Stimulated activated CD4-positive, alpha-beta T cell treated with anti-CD3 and anti-CD28 coated beads, Interleukin-1b, Interleukin-23, amount 100 ng/mL, for 4 hours (primary cell): ENCODE measurements around the gene LAGE3.

Experiments
- DNase-seq, 2 donors: peaks; one replicate each; pipeline ENCODE4 v3.0.0-alpha.2; 2020; ENCODE audit warnings: low read depth in 2 of 2

The LAGE3 gene

DNA sequence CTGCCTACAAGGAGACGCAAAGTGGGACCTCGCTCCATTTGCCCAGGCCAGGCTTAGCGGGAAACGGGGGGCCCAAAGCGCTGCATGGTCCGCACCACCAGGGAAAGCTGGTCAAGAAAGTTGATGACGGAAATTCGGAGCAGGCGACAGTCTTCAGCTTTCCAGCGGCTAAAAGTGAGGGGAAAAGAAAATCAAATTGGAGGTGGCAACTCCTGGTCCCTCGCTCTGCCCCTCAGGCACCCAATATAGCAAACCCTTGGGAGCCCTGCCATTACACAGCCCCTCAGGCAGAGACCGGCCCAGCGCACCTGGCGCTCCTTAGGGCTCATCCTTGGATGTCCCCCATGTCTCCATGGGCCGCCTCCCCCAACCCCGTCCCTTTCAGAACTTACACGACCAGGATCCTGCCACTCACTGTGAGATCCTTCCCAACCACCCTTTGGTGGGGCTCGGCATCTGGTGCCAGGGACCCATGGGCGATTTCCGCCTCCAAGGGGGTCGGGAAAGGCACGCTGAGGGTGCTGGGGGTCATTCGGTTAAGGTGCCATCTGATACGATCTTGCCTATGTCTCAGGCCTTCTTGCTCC lies 1.1 kb downstream of the LAGE3 start:
- DNase-seq: no peak

DNA sequence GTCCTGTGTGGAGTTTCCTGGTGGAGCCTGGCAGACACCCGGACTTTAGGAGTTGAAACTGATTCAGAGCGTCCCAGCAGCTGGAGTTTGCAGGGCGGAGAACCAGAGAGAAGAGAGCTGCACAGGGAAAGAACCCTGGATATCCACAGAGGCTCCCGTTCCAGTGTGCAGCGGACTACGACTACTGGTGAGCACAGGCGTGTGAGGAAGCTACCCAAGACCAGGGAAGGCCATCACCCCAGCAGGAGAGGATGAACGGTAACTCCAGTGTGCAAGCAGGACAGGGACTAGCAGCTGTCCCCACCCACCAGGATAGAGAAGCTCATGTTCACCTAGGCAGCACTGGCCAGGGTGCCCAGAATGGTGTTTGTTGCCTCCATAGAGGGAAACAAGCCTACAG lies 2.3 kb downstream of the LAGE3 start:
- DNase-seq: no peak

DNA sequence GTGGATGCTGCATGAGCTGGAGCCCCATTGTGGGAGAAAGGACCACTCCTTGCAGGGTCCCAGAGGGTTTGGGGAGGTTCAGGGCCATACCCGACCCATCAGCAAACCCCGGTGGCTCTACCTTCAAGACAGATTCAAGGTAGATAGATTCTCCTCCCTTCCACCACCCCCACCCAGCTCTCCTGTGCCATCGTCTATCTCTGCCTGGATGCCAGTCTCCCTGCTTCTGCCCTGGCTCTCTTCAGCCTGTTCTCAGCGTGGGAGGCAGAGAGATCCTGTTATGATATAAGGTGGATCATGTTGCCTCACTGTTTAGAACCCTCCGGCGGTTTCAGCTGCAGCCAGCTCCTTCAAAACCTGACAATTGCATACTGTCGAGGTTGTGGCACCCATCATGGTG lies 5.4 kb downstream of the LAGE3 start:
- DNase-seq: no peak

DNA sequence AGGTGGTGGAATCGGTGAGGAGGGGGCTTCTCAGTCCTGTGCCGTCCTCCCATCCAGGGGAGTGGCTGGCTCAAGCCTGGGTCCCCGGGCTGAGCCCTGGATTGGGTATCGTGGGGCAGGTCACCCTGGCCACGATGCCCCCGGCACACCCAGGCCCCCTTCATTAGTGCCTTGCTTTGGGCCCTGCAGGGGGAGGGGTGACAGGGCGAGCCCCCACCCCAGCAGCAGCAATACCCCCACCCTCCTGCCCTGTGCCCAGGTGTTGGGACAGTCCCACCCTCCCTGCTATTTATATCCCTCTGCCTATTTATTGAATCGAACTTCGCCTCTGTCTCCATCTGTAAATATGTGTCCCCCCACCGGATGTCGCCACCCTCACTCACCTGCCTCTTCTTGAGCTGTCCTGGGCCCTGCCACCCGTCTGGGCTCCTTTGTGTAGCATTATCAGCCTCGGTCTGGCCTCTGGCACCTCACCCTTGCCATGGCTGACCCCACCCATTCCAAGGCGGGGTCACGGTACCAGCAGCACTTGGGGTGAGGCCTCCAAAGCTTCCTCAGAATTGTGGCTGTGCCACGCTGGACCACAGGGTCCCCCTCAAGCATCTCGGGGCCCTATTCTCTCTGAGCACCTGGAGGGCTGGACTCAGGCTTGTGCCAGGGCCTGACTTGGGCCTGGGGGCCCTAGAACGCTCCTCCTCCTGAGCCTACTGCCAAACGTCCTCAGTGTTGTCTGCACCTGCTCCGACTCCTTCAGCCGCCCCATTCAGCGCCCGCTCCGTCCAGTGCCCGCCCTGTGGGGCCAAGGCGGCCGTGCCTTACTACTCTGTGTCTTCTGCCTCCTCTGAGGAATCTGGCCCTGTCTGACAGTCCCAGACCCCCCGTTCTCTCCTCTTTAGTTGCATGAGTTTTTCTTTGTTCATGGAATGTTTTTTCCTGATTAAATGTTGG lies 6.1 kb downstream of the LAGE3 start:
- DNase-seq: no peak

DNA sequence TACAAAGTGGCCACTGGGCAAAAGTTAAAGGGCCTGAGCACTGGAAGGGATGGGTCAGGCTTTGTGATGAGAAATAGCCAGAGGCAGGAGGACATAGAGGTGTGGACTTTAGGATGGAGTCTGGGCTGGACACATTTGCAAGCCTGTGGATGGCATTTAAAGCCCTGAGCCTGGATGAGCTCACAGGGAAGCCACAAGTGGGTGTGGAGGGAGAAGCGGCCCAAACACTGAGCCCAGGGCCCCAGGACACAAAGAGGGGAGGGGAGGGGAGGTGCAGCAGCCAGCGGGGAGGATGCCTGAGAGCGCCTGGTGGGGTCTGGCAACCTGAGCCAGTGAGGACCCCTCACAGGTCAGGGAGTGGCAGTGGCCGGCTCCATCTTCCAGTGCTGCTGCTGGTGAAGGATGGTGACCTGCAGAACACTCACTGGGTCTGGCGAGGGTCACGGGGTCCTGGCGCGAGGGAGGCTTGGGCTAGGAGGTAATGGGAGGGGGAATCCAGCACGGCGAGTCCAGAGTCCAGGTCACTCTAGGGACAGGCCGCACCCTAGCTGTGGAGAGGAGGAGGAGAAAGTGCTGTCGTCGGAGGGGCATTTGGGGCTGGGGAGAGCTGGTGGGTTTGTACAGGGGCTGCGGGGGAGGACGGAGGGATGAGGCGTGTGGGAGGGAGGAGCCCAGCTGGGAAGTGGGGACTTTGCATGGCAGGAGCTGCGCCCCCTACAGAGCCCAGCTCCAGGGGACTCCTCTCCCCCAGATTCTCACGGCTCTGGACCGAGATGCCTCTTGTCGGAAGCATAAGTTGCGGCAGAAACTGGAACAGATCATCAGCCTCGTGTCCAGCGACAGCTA lies 7.0 kb downstream of the LAGE3 start:
- no peak for DNase-seq

DNA sequence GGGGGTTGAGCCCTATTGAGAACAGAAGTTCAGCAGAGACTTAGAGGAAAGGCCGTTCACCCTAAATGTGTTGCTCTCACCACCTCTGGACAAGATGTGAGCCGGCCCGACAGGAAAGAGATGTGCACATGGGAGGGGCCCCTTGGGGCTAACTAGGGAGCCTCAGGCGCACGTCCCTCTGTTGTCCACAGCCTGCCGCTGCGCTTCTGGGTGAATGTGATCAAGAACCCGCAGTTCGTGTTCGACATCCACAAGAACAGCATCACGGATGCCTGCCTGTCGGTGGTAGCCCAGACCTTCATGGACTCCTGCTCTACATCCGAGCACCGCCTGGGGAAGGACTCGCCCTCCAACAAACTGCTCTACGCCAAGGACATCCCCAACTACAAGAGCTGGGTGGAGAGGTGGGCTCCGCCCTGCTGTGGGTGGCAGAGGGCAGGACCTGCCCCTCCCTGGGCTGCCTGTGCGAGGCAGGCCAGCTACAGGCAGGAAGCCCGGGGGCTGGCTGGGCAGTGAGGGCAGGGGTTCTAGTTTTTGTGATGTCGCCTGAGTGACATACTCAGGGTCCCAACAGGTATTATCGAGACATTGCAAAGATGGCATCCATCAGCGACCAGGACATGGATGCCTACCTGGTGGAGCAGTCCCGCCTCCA lies 8.0 kb downstream of the LAGE3 start:
- DNase-seq: no peak

DNA sequence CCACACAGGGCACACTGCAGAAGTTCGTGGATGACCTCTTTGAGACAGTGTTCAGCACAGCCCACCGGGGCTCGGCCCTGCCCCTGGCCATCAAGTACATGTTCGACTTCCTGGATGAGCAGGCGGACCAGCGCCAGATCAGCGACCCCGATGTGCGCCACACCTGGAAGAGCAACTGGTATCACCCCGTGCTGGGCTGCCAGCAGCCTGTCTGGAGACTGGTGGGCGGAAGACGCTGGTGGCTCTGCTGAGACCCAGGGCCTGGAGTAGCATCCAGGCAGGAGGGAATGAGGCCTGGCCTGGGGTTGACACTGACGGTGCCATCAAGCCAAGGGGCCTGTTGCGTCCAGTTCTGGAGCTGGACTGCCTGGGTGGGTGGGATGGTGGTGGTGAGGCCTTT lies 8.6 kb downstream of the LAGE3 start:
- no peak for DNase-seq

DNA sequence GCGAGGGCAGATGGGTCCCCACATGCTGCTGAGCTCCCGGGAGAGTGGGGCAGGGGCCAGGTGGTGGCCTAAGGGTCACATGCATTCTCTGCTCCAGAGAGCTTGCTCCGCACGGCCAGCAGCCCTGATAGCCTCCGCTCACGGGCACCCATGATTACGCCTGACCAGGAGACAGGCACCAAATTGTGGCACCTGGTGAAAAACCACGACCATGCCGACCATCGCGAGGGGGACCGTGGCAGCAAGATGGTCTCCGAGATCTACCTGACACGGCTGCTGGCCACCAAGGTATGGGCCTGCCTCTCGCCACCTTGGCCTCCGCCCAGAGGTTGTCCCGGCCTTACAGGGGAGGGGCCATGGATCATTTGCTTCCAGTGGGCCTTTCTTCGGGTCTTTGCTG lies 9.2 kb downstream of the LAGE3 start:
- DNase-seq: no peak

DNA sequence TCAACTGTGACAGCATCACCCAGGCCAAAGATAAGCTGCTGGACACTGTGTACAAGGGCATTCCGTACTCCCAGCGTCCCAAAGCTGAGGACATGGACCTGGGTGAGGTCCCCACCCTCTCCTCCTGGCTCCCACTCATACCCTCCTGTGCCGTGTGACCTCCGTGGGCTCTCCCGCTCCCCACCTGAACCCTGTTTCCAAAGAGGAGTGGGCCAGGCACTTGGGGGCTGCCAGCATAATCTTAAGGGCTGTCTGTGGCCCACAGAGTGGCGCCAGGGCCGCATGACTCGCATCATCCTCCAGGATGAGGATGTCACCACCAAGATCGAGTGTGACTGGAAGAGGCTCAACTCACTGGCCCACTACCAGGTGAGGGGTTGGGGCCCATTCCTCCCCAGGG lies 10.0 kb downstream of the LAGE3 start:
- DNase-seq: no peak

DNA sequence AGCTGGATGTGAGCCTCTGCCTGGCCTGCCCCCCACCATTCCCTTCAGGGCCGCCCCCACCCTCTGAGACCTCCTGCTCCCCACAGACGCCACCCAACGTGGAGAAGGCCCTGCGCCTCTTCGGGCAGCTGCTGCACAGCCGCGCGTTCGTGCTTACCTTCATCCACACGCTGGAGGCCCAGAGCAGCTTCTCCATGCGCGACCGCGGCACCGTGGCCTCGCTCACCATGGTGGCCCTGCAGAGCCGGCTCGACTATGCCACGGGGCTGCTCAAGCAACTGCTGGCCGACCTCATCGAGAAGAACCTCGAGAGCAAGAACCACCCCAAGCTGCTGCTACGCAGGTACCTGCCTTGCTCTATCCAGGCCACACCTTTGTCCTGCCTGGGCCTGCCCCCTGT lies 10.9 kb downstream of the LAGE3 start:
- no peak for DNase-seq

DNA sequence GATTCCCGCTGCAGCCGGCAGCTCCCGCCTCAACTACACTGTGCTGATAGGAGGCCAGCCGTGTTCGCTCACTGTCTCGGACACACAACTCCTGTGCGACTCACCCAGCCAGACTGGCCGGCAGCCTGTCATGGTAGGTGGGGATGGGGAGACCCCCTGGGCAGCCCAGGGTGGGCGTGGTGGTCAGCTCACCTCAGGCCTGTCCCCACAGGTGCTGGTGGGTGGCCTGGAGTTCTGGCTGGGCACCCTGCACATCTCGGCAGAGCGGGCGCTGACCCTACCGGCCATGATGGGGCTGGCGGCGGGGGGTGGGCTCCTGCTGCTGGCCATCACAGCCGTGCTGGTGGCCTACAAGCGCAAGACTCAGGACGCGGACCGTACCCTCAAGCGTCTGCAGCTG lies 11.5 kb downstream of the LAGE3 start:
- DNase-seq: no peak

DNA sequence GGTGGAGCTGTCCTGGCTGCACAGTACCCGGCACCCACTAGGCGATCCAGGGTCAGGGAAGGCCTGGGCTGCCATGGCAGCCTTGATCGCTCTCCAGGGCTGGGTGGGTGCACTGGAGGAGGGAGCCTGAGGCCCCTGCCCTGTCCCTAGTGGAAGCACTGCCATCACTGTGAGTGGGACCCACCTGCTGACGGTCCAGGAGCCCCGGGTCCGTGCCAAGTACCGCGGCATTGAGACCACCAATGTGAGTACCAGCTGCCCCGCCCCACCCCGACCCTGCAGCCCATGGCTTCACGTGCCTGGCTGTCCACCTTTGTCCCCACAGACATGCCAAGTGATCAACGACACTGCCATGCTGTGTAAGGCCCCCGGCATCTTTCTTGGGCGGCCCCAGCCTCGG lies 12.2 kb downstream of the LAGE3 start:
- DNase-seq: no peak

DNA sequence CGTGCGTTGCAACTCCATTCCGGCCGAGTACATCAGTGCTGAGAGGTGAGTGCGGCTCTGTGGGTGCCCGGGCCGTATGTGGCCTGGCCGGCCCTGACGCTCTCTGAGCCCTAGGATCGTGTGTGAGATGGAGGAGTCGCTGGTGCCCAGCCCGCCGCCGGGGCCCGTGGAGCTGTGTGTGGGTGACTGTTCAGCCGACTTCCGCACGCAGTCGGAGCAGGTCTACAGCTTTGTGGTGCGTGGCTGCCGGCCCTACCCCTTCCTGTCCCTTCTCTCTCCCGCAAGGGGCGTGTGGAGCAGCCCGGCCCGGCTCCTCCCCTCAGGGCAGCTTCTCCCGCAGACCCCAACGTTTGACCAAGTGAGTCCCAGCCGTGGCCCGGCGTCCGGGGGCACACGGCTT lies 13.0 kb downstream of the LAGE3 start:
- no peak for DNase-seq

DNA sequence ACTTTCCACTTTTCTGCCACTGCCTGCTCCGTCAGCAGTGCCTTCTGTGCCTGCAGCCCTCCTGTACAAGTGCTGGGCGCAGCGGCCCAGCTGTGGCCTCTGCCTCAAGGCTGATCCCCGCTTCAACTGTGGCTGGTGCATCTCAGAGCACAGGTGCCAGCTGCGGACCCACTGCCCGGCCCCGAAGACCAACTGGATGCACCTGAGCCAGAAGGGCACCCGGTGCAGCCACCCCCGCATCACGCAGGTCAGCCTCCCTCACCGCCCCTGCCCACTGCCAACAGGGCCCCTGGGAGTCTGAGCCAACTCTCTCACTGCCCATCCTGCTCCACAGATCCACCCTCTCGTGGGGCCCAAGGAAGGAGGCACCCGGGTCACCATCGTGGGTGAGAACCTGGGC lies 13.5 kb downstream of the LAGE3 start:
- DNase-seq: no peak

DNA sequence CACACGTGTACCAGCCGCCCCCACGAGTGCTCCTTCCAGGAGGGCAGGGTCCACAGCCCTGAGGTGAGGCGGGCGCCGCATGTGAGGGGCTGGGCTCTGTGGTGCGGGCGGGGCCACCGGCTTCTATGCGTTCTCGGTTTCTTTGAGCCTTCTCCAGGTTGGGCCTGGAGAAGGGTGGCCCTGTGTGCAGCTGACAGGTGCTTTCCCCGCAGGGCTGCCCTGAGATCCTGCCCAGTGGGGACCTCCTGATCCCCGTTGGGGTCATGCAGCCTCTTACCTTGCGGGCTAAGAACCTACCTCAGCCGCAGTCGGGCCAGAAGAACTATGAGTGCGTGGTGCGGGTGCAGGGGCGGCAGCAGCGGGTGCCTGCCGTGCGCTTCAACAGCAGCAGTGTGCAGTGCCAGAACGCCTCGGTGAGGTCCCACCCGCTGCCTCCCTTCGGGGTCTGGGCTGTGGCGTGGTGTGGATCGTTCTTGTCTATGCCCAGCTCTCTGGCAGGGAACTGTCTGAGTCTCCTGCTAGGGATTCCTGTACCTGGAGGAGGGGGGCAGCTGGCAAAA lies 14.2 kb downstream of the LAGE3 start:
- no peak for DNase-seq

DNA sequence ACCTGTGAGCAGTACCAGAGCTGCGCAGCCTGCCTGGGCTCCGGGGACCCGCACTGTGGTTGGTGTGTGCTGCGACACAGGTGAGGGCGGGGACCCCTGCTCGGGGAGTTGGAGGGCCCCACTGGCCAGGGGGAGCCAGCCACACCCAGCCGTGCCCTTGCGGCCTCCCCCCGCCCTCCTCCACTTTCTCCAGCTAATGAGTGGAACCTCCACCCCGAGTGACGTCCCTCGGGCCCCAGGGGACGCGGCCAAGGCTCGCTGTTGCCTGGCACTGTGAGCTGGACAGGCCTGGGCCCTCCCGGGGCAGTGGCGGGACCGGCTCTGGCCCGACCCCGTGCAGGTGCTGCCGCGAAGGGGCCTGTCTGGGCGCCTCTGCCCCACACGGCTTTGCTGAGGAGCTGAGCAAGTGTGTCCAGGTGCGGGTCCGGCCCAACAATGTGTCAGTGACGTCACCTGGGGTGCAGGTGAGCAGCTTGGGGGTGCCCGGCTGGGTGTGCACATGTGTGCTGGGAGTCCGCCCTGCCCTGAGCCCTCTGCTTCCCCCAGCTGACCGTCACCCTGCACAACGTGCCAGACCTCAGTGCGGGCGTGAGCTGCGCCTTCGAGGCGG lies 15.4 kb downstream of the LAGE3 start:
- no peak for DNase-seq

DNA sequence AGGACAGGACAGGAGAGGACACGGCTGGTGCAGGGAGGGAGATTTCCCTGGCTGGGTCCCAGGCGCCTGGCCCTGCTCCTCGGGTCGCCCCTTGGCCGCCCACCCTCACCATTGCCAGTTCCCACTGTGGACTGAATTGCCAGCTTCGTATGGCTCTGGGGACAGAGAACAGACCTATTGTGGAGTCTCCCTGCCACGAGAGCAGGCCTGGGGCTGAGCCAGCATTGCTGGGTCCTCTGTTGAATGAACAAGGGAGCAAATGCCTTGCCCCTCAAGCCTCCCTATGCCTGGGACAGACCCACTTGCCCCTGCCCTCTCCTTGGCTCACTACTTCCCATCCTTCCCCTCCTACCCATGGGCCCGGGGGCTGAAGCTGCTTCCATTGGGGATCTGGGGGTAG lies 16.7 kb downstream of the LAGE3 start:
- DNase-seq: no peak

DNA sequence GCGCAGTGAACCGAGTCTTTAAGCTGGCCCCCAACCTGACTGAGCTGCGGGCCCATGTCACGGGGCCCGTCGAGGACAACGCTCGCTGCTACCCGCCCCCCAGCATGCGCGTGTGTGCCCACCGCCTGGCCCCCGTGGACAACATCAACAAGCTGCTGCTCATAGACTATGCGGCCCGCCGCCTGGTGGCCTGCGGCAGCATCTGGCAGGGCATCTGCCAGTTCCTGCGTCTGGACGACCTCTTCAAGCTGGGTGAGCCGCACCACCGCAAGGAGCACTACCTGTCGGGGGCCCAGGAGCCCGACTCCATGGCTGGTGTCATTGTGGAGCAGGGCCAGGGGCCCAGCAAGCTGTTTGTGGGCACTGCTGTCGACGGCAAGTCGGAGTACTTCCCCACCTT lies 18.8 kb downstream of the LAGE3 start:
- no peak for DNase-seq

DNA sequence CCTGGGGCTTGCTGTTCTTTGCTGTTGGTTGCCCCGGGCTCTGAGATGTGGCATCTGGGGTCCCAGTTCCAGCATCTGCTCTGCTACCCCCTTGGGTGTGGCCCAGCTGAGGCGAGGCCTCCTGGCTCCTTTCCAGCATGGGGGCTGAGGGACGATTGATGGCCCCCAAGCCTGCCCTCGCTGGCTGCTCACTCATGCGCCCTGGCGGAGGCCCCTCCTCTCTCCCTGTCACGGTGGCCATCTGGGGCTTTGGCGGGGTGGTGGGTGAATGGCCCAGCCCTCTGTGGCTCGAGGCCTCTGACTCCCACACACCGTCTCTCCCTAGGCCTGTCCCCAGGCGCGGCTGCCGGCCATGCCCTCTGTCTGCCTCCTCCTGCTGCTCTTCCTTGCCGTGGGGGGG lies 19.2 kb downstream of the LAGE3 start:
- no peak for DNase-seq

DNA sequence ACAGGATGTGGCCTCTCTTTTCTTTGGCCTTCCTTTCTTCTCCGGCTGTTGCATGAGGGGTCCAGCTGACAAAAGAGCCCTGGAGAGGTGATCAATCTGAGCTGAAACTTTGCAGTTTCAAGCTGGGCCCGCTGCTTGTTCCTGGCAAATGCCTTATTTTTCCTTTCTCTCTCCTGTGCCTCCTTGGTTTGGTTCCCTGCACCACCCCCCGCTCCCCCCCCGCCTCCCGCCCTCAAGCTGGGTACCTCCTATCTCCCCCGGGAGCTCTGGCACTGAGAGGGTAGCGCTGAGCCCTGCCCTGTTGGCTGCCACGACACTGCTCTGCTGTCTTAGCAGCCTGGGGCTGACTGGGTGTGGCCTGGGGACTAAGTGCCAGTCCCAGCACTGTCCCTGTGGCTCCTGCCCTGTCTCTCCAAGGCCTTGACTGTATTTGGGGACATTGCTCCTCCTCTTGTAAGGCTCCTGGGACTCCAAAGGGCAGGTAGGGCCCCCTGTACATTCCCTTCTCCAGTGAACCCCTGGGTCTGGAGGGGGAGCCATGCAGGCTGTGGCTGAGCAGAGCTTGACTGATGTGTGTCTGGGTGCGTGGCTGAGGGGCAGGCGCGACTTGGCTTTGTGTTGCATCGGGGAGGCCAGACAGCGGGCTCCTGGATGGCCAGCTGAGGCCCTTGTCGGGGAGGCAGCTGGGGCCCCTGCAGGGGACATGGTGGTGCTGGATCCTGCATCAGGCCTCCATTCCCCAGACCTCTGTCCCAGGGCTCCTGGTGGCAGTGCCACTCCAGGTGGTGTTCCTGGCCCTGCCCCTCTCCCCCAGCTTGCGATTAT lies 19.9 kb downstream of the LAGE3 start:
- no peak for DNase-seq
